HepG2 (cell line): Measurements from ENCODE around the gene KRT17. TPM values are rescaled to one million over a fixed set of nuclear protein-coding genes. Genes with fewer than 3 reads are reported as not detected.

Experiments
- ATAC-seq: fragments of 200-7000 bp; cut with Tn5 transposase; 3 replicates; pipeline ENCODE4 v1.9.1; 2020; ENCODE audit warnings: mild to moderate bottlenecking, moderate library complexity
- BruUV-seq: library from RNA; stranded (reverse); fragments of 400-500 nt; replicated peaks from 2 replicates; lab custom pipeline; 2021; lab: Mats Ljungman, UMichigan
- CTCF ChIA-PET: fragments of 300-600 bp; formaldehyde crosslinking; extraction: SDS; loops from one replicate; lab custom pipeline; 2021; ENCODE audit warnings: low total read pairs, inconsistent platforms, low intra/inter-chr PET ratio; lab: Yijun Ruan, JAX
- POLR2A ChIA-PET: fragments of 350-600 bp; sonication (Branson Sonifier 250); formaldehyde crosslinking; loops from one replicate; lab custom pipeline; 2020; ENCODE audit warnings: antibody characterized with exemption, inconsistent platforms; lab: Yijun Ruan, JAX
- DNase-seq: peaks from one replicate; pipeline ENCODE4 v3.0.0-alpha.2; 2015; ENCODE audit warnings: low spot score
- FAIRE-seq: peaks from 3 replicates; lab custom pipeline; 2011; peaks lifted over from hg19 to GRCh38; lab: Jason Lieb, UNC
- H2AFZ ChIP-seq: one replicate; pipeline ENCODE4 v1.6.1; 2011; ENCODE audit warnings: low read length, inconsistent platforms
- H3K27ac ChIP-seq: fragments of 300-600 bp; 3 replicates; pipeline ENCODE4 v1.8.0; 2011; ENCODE audit warnings: mixed run types, mild to moderate bottlenecking, mixed read lengths, low read length, inconsistent platforms; ENCODE audit not compliant: insufficient read depth; ENCODE audit errors: extremely low read length
- H3K27me3 ChIP-seq, 2 experiments: fragments of 200-600 bp in 1 of 2; 2 replicates in 1 of 2; 3 replicates in 1 of 2; pipeline versions ENCODE4 v1.6.0 to v1.8.0; 2011; ENCODE audit warnings: low read length in 2 of 2, mild to moderate bottlenecking in 2 of 2, moderate library complexity in 2 of 2, inconsistent platforms in 1 of 2; ENCODE audit not compliant: insufficient read depth in 2 of 2, control insufficient read depth in 1 of 2
- H3K36me3 ChIP-seq, 2 experiments: fragments of 200-600 bp in 1 of 2; replicated peaks in 1 of 2; 2 replicates in 1 of 2; 3 replicates in 1 of 2; pipeline versions ENCODE4 v1.5.1 to v1.8.0; 2011; ENCODE audit warnings: low read length in 2 of 2, inconsistent platforms in 1 of 2; ENCODE audit not compliant: insufficient read depth in 2 of 2, control insufficient read depth in 1 of 2
- H3K4me1 ChIP-seq: 2 replicates; pipeline ENCODE4 v1.5.1; 2012; ENCODE audit warnings: low read length, inconsistent platforms; ENCODE audit not compliant: insufficient read depth
- H3K4me2 ChIP-seq: 2 replicates; pipeline ENCODE4 v1.6.0; 2011; ENCODE audit warnings: low read depth, low read length, inconsistent platforms
- H3K4me3 ChIP-seq, 3 experiments: fragments of 200-600 bp in 1 of 3; sonication (generic), shearing (Covaris generic) in 1 of 3; replicated peaks in 1 of 3; 2 replicates each; pipeline ENCODE4 v1.5.1; 2011 to 2016; ENCODE audit warnings: low read length in 3 of 3, inconsistent platforms in 2 of 3, low read depth in 2 of 3, mild to moderate bottlenecking in 2 of 3, control low read depth in 1 of 3, mixed read lengths in 1 of 3; ENCODE audit not compliant: insufficient read depth in 1 of 3
- H3K79me2 ChIP-seq: one replicate; pipeline ENCODE4 v1.6.1; 2011; ENCODE audit warnings: low read length, inconsistent platforms; ENCODE audit not compliant: insufficient read depth
- H3K9ac ChIP-seq: 2 replicates; pipeline ENCODE4 v1.6.0; 2011; ENCODE audit warnings: mild to moderate bottlenecking, low read depth, low read length, inconsistent platforms; ENCODE audit not compliant: insufficient read depth
- H3K9me3 ChIP-seq: 2 replicates; pipeline ENCODE4 v1.5.1; 2012; ENCODE audit warnings: mild to moderate bottlenecking, low read length
- H4K20me1 ChIP-seq: 2 replicates; pipeline ENCODE4 v1.6.0; 2011; ENCODE audit warnings: inconsistent platforms, mild to moderate bottlenecking, low read length, moderate library complexity; ENCODE audit not compliant: insufficient read depth
- MATR3 ChIP-seq: sonication (generic); formaldehyde crosslinking; IDR thresholded peaks from 2 replicates; pipeline ENCODE4 v1.4.0; 2020; ENCODE audit warnings: missing genetic modification reagents
- MIER2 ChIP-seq: IDR thresholded peaks from 2 replicates; pipeline ENCODE4 v1.6.1; 2016; ENCODE audit warnings: missing biosample characterization, missing genetic modification reagents
- NCOA5 ChIP-seq: sonication (generic); formaldehyde crosslinking; IDR thresholded peaks from 2 replicates; pipeline ENCODE4 v1.4.0; 2020; ENCODE audit warnings: missing genetic modification reagents
- NR2F6 ChIP-seq, 2 experiments: IDR thresholded peaks; 2 replicates each; pipeline ENCODE4 v1.6.1; 2016; ENCODE audit warnings: antibody characterized with exemption in 1 of 2, mild to moderate bottlenecking in 1 of 2
- PTBP1 ChIP-seq: fragments of 200-400 bp; formaldehyde crosslinking; IDR thresholded peaks from 2 replicates; pipeline ENCODE4 v1.6.1; 2018; ENCODE audit warnings: low read length, low read depth; ENCODE audit not compliant: poor library complexity, severe bottlenecking
- SETDB1 ChIP-seq: sonication (generic); formaldehyde crosslinking; IDR thresholded peaks from 2 replicates; pipeline ENCODE4 v1.5.1; 2020; ENCODE audit warnings: missing genetic modification reagents, mild to moderate bottlenecking, borderline replicate concordance
- SSRP1 ChIP-seq: IDR thresholded peaks from 2 replicates; pipeline ENCODE4 v1.6.1; 2016; ENCODE audit warnings: control low read depth
- ZMAT3 ChIP-seq: sonication (generic); formaldehyde crosslinking; conservative IDR thresholded peaks from 2 replicates; pipeline ENCODE4 v1.7.0; 2021; ENCODE audit warnings: missing genetic modification reagents
- ZNF670 ChIP-seq: sonication (generic); formaldehyde crosslinking; IDR thresholded peaks from 2 replicates; pipeline ENCODE4 v1.8.0; 2022; ENCODE audit warnings: mild to moderate bottlenecking, missing genetic modification reagents, borderline replicate concordance
- WGBS: methylation state at CpG from one replicate; pipeline ENCODE4 v1.1.6; 2017; ENCODE audit warnings: low lambda C conversion rate; 5-methylcytosine and 5-hydroxymethylcytosine counted together
- in situ Hi-C: cut with HindIII; loops from 2 replicates; pipeline ENCODE4 v1.10.0; 2017; ENCODE audit warnings: low pct_unique_long_range_greater_than_20kb; ENCODE audit not compliant: extremely low pct_ligation_motif_present
- intact Hi-C: fragments of 100-400 bp; cut with micrococcal nuclease; formaldehyde crosslinking; loops from one replicate; pipeline ENCODE4 v1.10.0; 2022; ENCODE audit not compliant: unreplicated experiment
- polyA plus RNA-seq, 8 experiments: library from polyadenylated mRNA; depleted of rRNA in 3 of 8; stranded (reverse) in 7 of 8; unstranded in 1 of 8; fragments of >200 nt; fragmentation: Illumina TruSeq in 4 of 8; extraction: Trizol in 4 of 8; gene quantifications; 2 replicates each; pipeline versions ENCODE4 v1.2.1 to v1.2.3, GENCODE V29; 2011 to 2016; ENCODE audit warnings: low read depth in 4 of 8, missing spikeins in 1 of 8, mixed read lengths in 1 of 8; ENCODE audit not compliant: insufficient read depth in 1 of 8
- total RNA-seq, 5 experiments: library from RNA; depleted of rRNA; stranded (reverse); fragments of >200 nt; fragmentation: Illumina TruSeq; extraction: Trizol; gene quantifications; 2 replicates each; pipeline ENCODE4 v1.2.3, GENCODE V29; 2016; ENCODE audit warnings: low read depth in 1 of 5
- TF ChIP-seq, protein P1 (sequence below), 2 experiments: sonication (generic) in 1 of 2; formaldehyde crosslinking in 1 of 2; IDR thresholded peaks; 2 replicates each; pipeline versions ENCODE4 v1.4.0 to v1.6.1; 2016 to 2020; ENCODE audit warnings: borderline replicate concordance in 1 of 2, low read depth in 1 of 2, mild to moderate bottlenecking in 1 of 2, missing genetic modification reagents in 1 of 2
- TF ChIP-seq, protein P2 (sequence below): sonication (generic); formaldehyde crosslinking; IDR thresholded peaks from 2 replicates; pipeline ENCODE4 v1.4.0; 2020; ENCODE audit warnings: mild to moderate bottlenecking, low read depth, missing genetic modification reagents
- TF ChIP-seq, protein P3 (sequence below): sonication (generic); formaldehyde crosslinking; IDR thresholded peaks from 2 replicates; pipeline ENCODE4 v1.4.0; 2020; ENCODE audit warnings: missing genetic modification reagents

Gene KRT17
- total and polyA plus RNA-seq, 2 of the 13 experiments (the other 11 are each of a cell fraction or from before 2014, with no cell fraction given), result 0.38 to 0.82 TPM

DNA sequence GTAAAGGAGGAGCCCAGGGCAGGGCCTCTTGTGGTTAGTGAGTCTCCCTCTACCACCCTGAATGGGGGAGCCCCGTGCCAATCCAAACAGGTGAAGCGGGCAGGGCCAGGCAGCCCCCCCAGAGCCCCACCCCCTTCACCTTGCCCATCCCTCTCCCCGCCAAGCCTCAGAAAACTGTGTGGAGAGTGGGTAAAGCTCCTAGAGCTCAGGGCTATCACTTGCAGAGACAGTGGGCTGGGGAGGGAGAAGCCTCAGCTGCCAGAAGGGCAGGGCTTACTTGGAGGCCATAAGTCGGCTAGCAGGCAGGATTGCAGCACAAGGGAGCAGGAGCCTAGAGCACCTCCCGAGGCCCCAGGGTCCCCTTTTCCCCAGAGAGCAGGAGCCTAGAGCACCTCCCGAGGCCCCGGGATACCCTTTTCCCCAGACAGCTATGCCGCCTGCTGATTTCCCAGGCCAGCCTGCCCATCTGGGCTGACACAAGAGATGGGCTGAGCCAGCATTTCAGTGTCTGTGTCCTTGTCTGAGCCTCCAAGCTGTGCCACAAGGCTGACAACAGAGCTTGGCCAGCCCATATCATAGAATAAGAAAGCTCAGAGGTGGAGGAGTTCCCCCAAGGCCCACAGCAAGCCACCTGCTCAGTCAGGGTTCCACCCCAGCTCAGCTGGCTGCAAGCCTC lies 30.9 kb downstream of the KRT17 start (continued):
- TF ChIP-seq, protein P1, sequence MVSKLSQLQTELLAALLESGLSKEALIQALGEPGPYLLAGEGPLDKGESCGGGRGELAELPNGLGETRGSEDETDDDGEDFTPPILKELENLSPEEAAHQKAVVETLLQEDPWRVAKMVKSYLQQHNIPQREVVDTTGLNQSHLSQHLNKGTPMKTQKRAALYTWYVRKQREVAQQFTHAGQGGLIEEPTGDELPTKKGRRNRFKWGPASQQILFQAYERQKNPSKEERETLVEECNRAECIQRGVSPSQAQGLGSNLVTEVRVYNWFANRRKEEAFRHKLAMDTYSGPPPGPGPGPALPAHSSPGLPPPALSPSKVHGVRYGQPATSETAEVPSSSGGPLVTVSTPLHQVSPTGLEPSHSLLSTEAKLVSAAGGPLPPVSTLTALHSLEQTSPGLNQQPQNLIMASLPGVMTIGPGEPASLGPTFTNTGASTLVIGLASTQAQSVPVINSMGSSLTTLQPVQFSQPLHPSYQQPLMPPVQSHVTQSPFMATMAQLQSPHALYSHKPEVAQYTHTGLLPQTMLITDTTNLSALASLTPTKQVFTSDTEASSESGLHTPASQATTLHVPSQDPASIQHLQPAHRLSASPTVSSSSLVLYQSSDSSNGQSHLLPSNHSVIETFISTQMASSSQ (IDR thresholded peaks at IDR 0.05; ENCODE audit: low read depth), result no peak
- TF ChIP-seq, protein P1 (CRISPR knock-in tag; IDR thresholded peaks at IDR 0.05; ENCODE audit: borderline replicate concordance), result no peak
- TF ChIP-seq MATR3 (no peak), MIER2 (CRISPR knock-in tag) (no peak), ZMAT3 (CRISPR knock-in tag) (no peak)

DNA sequence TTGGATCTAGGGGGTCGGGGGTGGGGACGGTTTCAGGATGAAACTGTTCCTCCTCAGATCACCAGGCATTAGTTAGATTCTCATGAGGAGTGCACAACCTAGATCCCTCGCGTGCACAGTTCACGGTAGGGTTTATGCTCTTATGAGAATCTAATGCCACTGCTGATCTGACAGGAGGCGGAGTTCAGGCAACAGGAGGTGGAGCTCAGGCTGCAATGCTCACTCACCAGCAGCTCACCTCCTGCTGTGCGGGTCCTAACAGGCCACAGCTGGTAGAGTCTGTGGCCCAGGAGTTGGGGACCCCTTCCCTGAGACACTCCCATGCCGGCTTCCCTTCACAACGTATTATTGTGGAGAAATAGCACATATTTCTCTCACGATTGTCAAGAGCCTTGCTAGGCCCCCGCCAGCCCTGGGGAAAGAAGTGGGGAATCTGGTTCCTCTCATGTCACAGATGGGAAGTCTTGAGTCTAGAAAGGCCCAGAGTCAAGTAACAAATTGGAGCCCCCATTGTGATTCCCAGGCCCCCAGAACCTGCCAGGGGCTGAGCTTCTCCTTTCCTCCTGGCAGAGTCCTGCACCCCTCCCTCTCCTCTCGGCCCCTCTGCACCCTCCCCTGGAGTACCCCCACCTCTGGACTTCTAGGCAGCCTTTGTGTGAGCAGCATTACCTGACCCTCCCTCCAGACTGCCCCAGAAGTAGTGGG lies 31.6 kb downstream of the KRT17 start:
- ChIA-PET POLR2A (interaction anchor here (1.4 kb wide), 1 partner anchor 13 kb away, joined by 3 read pairs; no protein-coding TSS in a partner anchor), CTCF (no interaction called here)
- Histone ChIP-seq H3K36me3 (no peaks in the 10 kb centered on the region), H3K4me3 (no peak overlapping the region), H3K27ac (no peak overlapping the region), H3K27me3 (peaks cover 4 to 42% of the 10 kb centered on the region in 2 experiments; a peak in 3 of 5 replicates), H3K9me3 (no peaks in the 10 kb centered on the region), H2AFZ (no peak overlapping the region), H3K4me1 (no peaks in the 10 kb centered on the region), H4K20me1 (no peaks in the 10 kb centered on the region), H3K9ac (no peak overlapping the region), H3K79me2 (no peaks in the 10 kb centered on the region), H3K4me2 (no peak overlapping the region)
- in situ Hi-C loops (no loop called here), intact Hi-C loops (loop anchor here (10.0 kb wide), 1 partner anchor 72 kb away; no protein-coding TSS in a partner anchor)
- ATAC-seq (no peak), FAIRE-seq (no peak), DNase-seq (no peak)
- BruUV-seq, result no TSS peak
- 8% methylated on average over 10 of the region's 12 CpGs for WGBS
- no peak for TF ChIP-seq NR2F6 (IDR thresholded peaks at IDR 0.05)
- no peak for TF ChIP-seq NR2F6 (CRISPR knock-in tag; IDR thresholded peaks at IDR 0.05)
- TF ChIP-seq, protein P2, sequence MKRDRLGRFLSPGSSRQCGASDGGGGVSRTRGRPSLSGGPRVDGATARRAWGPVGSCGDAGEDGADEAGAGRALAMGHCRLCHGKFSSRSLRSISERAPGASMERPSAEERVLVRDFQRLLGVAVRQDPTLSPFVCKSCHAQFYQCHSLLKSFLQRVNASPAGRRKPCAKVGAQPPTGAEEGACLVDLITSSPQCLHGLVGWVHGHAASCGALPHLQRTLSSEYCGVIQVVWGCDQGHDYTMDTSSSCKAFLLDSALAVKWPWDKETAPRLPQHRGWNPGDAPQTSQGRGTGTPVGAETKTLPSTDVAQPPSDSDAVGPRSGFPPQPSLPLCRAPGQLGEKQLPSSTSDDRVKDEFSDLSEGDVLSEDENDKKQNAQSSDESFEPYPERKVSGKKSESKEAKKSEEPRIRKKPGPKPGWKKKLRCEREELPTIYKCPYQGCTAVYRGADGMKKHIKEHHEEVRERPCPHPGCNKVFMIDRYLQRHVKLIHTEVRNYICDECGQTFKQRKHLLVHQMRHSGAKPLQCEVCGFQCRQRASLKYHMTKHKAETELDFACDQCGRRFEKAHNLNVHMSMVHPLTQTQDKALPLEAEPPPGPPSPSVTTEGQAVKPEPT (CRISPR knock-in tag), result no peak
- no peak for TF ChIP-seq PTBP1
- TF ChIP-seq ZNF670 (CRISPR knock-in tag), result no peak
- no peak for TF ChIP-seq NCOA5 (CRISPR knock-in tag)
- TF ChIP-seq, protein P3, sequence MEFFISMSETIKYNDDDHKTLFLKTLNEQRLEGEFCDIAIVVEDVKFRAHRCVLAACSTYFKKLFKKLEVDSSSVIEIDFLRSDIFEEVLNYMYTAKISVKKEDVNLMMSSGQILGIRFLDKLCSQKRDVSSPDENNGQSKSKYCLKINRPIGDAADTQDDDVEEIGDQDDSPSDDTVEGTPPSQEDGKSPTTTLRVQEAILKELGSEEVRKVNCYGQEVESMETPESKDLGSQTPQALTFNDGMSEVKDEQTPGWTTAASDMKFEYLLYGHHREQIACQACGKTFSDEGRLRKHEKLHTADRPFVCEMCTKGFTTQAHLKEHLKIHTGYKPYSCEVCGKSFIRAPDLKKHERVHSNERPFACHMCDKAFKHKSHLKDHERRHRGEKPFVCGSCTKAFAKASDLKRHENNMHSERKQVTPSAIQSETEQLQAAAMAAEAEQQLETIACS (CRISPR knock-in tag), result no peak
- TF ChIP-seq SSRP1 (CRISPR knock-in tag), result no peak
- no peak for TF ChIP-seq SETDB1 (CRISPR knock-in tag)
